ENCODE data around the gene LTC4S. TPM values are rescaled to one million over a fixed set of nuclear protein-coding genes. Genes with fewer than 3 reads are reported as not detected.

The LTC4S gene
- total and polyA plus RNA-seq, 9 of the 15 experiments (the other 6 are each of a cell fraction or from before 2014, with no cell fraction given), result 0.17 to 0.77 (median 0.75) TPM; not detected in 6

DNA sequence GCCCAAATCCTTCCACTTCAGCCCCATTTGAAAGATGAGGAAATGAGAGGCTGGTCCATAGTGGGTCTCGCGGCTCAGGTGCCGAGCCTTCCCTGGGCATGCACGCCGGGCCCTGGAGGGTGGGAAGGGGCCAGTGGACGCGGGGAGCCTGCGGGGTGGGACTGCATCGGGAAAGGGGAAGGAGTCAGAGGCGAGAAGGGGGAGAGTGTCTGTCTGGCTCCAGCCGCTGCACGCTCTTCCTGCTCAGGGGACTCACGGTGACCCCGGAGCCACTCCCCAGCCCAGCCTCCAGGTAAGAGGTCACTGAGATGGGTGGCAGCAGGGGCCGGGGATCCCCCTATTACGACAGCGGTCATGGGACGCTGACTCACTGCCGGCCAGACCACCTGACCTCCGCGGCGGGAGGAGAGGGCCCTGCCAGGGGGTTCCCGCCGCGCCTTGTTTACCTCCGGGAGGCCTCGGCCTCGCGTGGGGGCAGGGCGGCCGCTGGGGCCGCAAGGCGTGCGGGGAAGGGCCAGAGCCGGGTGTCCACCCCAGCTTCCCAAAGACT, 25.0 kb downstream of the LTC4S start (continued):
- TF ChIP-seq HMG20B (CRISPR knock-in tag; IDR thresholded peaks at IDR 0.05) (no peak), DPF2 (IDR thresholded peaks at IDR 0.05) (peak; percentile 63), STAT5A (IDR thresholded peaks at IDR 0.05; ENCODE audit: borderline replicate concordance, low read length) (no peak), CBX2 (IDR thresholded peaks at IDR 0.05; ENCODE audit: insufficient read depth, low read length, poor library complexity, severe bottlenecking) (no peak), HOXB6 (CRISPR knock-in tag; IDR thresholded peaks at IDR 0.05; ENCODE audit: borderline replicate concordance) (no peak), TBL1XR1 (IDR thresholded peaks at IDR 0.05; ENCODE audit: low read length in 2 of 2) (peak in 1 of 2 experiments; percentile 92; a peak in 2 of 4 replicates), RFX5 (IDR thresholded peaks at IDR 0.05; ENCODE audit: low read depth, low read length) (no peak), MYBL2 (IDR thresholded peaks at IDR 0.05; ENCODE audit: low read depth) (no peak), MYBL2 (CRISPR knock-in tag; IDR thresholded peaks at IDR 0.05; ENCODE audit: borderline replicate concordance) (no peak), MAFG (tag; conservative IDR thresholded peaks at IDR 0.05) (no peak; the same call in 1 of the 2 replicates), MYNN (IDR thresholded peaks at IDR 0.05) (peak; percentile 80), MYNN (CRISPR knock-in tag; IDR thresholded peaks at IDR 0.05) (no peak), PTBP1 (IDR thresholded peaks at IDR 0.05; ENCODE audit: low read depth, low read length) (no peak)
- TF ChIP-seq, protein P1, sequence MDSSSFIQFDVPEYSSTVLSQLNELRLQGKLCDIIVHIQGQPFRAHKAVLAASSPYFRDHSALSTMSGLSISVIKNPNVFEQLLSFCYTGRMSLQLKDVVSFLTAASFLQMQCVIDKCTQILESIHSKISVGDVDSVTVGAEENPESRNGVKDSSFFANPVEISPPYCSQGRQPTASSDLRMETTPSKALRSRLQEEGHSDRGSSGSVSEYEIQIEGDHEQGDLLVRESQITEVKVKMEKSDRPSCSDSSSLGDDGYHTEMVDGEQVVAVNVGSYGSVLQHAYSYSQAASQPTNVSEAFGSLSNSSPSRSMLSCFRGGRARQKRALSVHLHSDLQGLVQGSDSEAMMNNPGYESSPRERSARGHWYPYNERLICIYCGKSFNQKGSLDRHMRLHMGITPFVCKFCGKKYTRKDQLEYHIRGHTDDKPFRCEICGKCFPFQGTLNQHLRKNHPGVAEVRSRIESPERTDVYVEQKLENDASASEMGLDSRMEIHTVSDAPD (CRISPR knock-in tag; IDR thresholded peaks at IDR 0.05), result no peak
- TF ChIP-seq, protein P2, sequence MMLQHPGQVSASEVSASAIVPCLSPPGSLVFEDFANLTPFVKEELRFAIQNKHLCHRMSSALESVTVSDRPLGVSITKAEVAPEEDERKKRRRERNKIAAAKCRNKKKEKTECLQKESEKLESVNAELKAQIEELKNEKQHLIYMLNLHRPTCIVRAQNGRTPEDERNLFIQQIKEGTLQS (IDR thresholded peaks at IDR 0.05), result peak; percentile 96
- TF ChIP-seq, protein P2 (CRISPR knock-in tag; conservative IDR thresholded peaks at IDR 0.05), result peak; percentile 94
- TF ChIP-seq, protein P3, sequence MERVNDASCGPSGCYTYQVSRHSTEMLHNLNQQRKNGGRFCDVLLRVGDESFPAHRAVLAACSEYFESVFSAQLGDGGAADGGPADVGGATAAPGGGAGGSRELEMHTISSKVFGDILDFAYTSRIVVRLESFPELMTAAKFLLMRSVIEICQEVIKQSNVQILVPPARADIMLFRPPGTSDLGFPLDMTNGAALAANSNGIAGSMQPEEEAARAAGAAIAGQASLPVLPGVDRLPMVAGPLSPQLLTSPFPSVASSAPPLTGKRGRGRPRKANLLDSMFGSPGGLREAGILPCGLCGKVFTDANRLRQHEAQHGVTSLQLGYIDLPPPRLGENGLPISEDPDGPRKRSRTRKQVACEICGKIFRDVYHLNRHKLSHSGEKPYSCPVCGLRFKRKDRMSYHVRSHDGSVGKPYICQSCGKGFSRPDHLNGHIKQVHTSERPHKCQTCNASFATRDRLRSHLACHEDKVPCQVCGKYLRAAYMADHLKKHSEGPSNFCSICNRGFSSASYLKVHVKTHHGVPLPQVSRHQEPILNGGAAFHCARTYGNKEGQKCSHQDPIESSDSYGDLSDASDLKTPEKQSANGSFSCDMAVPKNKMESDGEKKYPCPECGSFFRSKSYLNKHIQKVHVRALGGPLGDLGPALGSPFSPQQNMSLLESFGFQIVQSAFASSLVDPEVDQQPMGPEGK (CRISPR knock-in tag; IDR thresholded peaks at IDR 0.05; ENCODE audit: borderline replicate concordance), result no peak
- TF ChIP-seq, protein P4, sequence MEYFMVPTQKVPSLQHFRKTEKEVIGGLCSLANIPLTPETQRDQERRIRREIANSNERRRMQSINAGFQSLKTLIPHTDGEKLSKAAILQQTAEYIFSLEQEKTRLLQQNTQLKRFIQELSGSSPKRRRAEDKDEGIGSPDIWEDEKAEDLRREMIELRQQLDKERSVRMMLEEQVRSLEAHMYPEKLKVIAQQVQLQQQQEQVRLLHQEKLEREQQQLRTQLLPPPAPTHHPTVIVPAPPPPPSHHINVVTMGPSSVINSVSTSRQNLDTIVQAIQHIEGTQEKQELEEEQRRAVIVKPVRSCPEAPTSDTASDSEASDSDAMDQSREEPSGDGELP (CRISPR knock-in tag; IDR thresholded peaks at IDR 0.05; ENCODE audit: borderline replicate concordance), result peak; percentile 83; the same call in 1 of the 2 replicates
- TF ChIP-seq, protein P5, sequence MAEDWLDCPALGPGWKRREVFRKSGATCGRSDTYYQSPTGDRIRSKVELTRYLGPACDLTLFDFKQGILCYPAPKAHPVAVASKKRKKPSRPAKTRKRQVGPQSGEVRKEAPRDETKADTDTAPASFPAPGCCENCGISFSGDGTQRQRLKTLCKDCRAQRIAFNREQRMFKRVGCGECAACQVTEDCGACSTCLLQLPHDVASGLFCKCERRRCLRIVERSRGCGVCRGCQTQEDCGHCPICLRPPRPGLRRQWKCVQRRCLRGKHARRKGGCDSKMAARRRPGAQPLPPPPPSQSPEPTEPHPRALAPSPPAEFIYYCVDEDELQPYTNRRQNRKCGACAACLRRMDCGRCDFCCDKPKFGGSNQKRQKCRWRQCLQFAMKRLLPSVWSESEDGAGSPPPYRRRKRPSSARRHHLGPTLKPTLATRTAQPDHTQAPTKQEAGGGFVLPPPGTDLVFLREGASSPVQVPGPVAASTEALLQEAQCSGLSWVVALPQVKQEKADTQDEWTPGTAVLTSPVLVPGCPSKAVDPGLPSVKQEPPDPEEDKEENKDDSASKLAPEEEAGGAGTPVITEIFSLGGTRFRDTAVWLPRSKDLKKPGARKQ (CRISPR knock-in tag; IDR thresholded peaks at IDR 0.05), result no peak

Data from K562 (cell line).